Type B pancreatic cell (in vitro differentiated cells): ENCODE results near the gene ANKZF1. TPM values are rescaled to one million over a fixed set of nuclear protein-coding genes. Genes with fewer than 3 reads are reported as not detected.
"Not testable (repeated sequence)": the region's sequence is repeated elsewhere in the genome, so short reads cannot be mapped to it uniquely, and the experiment has no call there.

Experiments
- DNase-seq: peaks from one replicate; pipeline ENCODE4 v3.0.0; 2021; ENCODE audit warnings: mixed read lengths; ENCODE audit not compliant: unreplicated experiment; ENCODE audit errors: extremely low spot score
- H3K27ac Mint-ChIP-seq: 2 replicates; pipeline ENCODE4 v1.8.0; 2021; ENCODE audit warnings: mild to moderate bottlenecking, mixed read lengths
- H3K27me3 Mint-ChIP-seq: 2 replicates; pipeline ENCODE4 v1.8.0; 2021; ENCODE audit warnings: mixed read lengths
- H3K36me3 Mint-ChIP-seq: 2 replicates; pipeline ENCODE4 v1.8.0; 2021; ENCODE audit warnings: mixed read lengths
- H3K4me1 Mint-ChIP-seq: one replicate; pipeline ENCODE4 v1.8.0; 2021; ENCODE audit warnings: mixed read lengths; ENCODE audit not compliant: unreplicated experiment
- H3K4me3 Mint-ChIP-seq: 2 replicates; pipeline ENCODE4 v1.8.0; 2021; ENCODE audit warnings: mild to moderate bottlenecking, mixed read lengths
- H3K9me3 Mint-ChIP-seq: 2 replicates; pipeline ENCODE4 v1.8.0; 2021; ENCODE audit warnings: mixed read lengths
- total RNA-seq: library from RNA; stranded (reverse); gene quantifications from 2 replicates; pipeline ENCODE4 v1.2.1, GENCODE V29; 2021; ENCODE audit warnings: low replicate concordance
- TF ChIP-seq, protein P1 (sequence below): fragments of 200-600 bp; sonication (generic); conservative IDR thresholded peaks from 2 replicates; pipeline ENCODE4 v1.5.0; 2021; ENCODE audit warnings: antibody characterized with exemption, mild to moderate bottlenecking

Gene ANKZF1
- total RNA-seq, 1 donor from 2014 or later, result 58.7 TPM

GRCh38 chr2:219199470-219200211 is 30.0 kb upstream of the ANKZF1 start:
- DNase-seq, result no peak
- TF ChIP-seq, protein P1, sequence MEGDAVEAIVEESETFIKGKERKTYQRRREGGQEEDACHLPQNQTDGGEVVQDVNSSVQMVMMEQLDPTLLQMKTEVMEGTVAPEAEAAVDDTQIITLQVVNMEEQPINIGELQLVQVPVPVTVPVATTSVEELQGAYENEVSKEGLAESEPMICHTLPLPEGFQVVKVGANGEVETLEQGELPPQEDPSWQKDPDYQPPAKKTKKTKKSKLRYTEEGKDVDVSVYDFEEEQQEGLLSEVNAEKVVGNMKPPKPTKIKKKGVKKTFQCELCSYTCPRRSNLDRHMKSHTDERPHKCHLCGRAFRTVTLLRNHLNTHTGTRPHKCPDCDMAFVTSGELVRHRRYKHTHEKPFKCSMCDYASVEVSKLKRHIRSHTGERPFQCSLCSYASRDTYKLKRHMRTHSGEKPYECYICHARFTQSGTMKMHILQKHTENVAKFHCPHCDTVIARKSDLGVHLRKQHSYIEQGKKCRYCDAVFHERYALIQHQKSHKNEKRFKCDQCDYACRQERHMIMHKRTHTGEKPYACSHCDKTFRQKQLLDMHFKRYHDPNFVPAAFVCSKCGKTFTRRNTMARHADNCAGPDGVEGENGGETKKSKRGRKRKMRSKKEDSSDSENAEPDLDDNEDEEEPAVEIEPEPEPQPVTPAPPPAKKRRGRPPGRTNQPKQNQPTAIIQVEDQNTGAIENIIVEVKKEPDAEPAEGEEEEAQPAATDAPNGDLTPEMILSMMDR, result no peak
- Mint-ChIP-seq H3K4me3 (no peak overlapping the region), H3K9me3 (no peaks in the 10 kb centered on the region), H3K36me3 (no peaks in the 10 kb centered on the region), H3K4me1 (no peaks in the 10 kb centered on the region), H3K27me3 (peaks cover 18% of the 10 kb centered on the region), H3K27ac (no peak overlapping the region)

GRCh38 chr2:219200502-219201326 is 28.9 kb upstream of the ANKZF1 start:
- H3K36me3 Mint-ChIP-seq, H3K9me3 Mint-ChIP-seq, H3K27ac Mint-ChIP-seq, H3K4me1 Mint-ChIP-seq, H3K4me3 Mint-ChIP-seq, DNase-seq: not testable (repeated sequence)
- H3K27me3 Mint-ChIP-seq, result peaks cover 13% of the 10 kb centered on the region

DNA sequence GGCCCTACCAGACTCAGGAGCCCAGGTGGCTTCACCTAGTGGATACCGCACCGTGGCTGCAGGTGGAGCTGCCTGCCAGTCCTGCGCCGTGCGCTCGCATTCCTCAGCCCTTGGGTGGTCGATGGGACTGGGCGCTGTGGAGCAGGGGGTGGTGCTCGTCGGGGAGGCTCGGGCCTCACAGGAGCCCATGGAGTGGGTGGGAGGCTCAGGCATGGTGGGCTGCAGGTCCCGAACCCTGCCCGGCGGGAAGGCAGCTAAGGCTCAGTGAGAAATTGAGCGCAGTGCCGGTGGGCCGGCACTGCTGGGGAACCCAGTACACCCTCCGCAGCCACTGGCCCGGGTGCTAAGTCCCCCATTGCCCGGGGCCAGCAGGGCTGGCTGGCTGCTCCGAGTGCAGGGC is 28.3 kb upstream of the ANKZF1 start:
- DNase-seq, H3K4me1 Mint-ChIP-seq, H3K4me3 Mint-ChIP-seq, H3K36me3 Mint-ChIP-seq, H3K9me3 Mint-ChIP-seq, H3K27ac Mint-ChIP-seq: not testable (repeated sequence)
- peaks cover 16% of the 10 kb centered on the region for H3K27me3 Mint-ChIP-seq

DNA sequence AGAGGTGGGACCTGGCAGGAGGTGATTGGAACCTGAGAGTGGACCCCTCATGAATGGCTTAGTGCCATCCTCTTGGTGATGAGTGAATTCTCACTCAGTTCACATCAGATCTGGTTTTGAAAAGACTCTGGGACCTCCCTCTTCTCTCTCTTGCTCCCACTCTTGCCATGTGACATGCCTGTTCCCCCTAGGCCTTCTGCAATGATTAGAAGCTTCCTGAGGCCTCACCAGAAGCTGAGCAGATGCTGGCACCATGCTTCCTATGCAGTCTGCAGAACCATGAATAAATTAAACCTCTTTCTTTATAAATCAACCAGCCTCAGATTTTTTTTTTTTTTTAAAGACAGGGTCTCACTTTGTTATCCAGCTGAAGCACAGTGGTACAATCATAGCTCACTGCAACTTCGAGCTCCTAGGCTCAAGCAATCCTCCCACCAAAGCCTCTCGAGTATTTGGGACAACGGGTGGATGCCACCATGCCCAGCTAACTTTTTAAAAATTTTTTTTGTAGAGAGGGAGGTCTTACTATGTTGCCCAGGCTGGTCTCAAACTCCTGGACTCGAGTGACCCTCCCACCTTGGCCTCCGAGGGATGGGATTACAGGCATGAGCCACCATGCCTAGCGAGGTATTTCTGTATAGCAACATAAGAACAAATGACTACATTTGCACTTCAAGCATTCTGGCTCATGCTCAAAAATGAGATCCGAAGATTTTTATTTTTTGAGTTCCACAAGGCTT is 25.0 kb upstream of the ANKZF1 start:
- no peak overlapping the region for H3K27ac Mint-ChIP-seq
- peaks cover 18% of the 10 kb centered on the region for H3K4me1 Mint-ChIP-seq
- H3K9me3 Mint-ChIP-seq, result no peaks in the 10 kb centered on the region
- no peaks in the 10 kb centered on the region for H3K36me3 Mint-ChIP-seq
- no peak for DNase-seq
- TF ChIP-seq, protein P1, result no peak
- peaks cover 9% of the 10 kb centered on the region for H3K27me3 Mint-ChIP-seq
- no peak overlapping the region for H3K4me3 Mint-ChIP-seq

DNA sequence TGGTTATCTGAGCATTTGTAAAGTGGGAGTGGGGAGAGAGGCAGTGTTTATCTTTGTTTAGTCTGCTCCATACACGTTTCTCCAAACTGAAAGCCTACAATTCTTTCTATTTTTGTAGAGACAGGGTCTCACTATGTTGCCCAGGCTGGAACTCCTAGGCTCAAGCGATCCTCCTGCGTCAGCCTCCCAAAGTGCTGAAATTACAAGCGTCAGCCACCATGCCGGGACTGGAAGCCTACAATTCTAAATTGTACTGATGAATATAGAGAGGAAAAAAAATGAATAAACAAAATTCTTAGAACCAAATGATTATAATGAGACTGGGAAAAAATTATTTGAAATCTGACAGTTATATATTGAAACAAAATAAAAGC is 24.5 kb upstream of the ANKZF1 start:
- H3K4me3 Mint-ChIP-seq, result peak overlapping the region; percentile 51
- no peaks in the 10 kb centered on the region for H3K36me3 Mint-ChIP-seq

GRCh38 chr2:219205981-219206327 is 23.7 kb upstream of the ANKZF1 start:
- no peak for DNase-seq
- Mint-ChIP-seq H3K9me3 (no peaks in the 10 kb centered on the region), H3K27me3 (peaks cover 8% of the 10 kb centered on the region), H3K36me3 (no peaks in the 10 kb centered on the region), H3K4me1 (peaks cover 18% of the 10 kb centered on the region), H3K27ac (peak overlapping the region; percentile 98), H3K4me3 (peak overlapping the region; percentile 97)
- TF ChIP-seq, protein P1, result no peak

More for the DNA sequence above, 24.5 kb upstream of the ANKZF1 start:
- no peak for DNase-seq
- Mint-ChIP-seq H3K4me1 (peaks cover 18% of the 10 kb centered on the region), H3K9me3 (no peaks in the 10 kb centered on the region), H3K27ac (no peak overlapping the region), H3K27me3 (peaks cover 8% of the 10 kb centered on the region)
- TF ChIP-seq, protein P1, result no peak
